K562 (cell line): ENCODE results near the gene CNTN3. TPM values are rescaled to one million over a fixed set of nuclear protein-coding genes. Genes with fewer than 3 reads are reported as not detected.

Experiments
- ATAC-seq: fragments of 200-7000 bp; cut with Tn5 transposase; 3 replicates; pipeline ENCODE4 v1.9.1; 2020; ENCODE audit warnings: moderate library complexity
- BruUV-seq: library from RNA; stranded (reverse); fragments of 400-500 nt; replicated peaks from 2 replicates; lab custom pipeline; 2021; lab: Mats Ljungman, UMichigan
- CTCF ChIA-PET: fragments of 300-600 bp; formaldehyde crosslinking; extraction: SDS; loops from one replicate; lab custom pipeline; 2021; ENCODE audit warnings: low intra/inter-chr PET ratio; lab: Yijun Ruan, JAX
- POLR2A ChIA-PET: fragments of 300-600, 350-650 bp; sonication (Branson Sonifier 250); formaldehyde crosslinking; extraction: SDS; loops from one replicate; lab custom pipeline; 2021; ENCODE audit warnings: antibody characterized with exemption, inconsistent platforms; lab: Yijun Ruan, JAX
- DNase-seq, 4 experiments: peaks; one replicate each; pipeline versions ENCODE4 v3.0.0 to v3.0.0-alpha.2; 2011 to 2018; ENCODE audit warnings: low spot score in 3 of 4, mixed read lengths in 3 of 4; ENCODE audit errors: extremely low read depth in 1 of 4
- FAIRE-seq: peaks from 2 replicates; lab custom pipeline; 2011; peaks lifted over from hg19 to GRCh38; lab: Jason Lieb, UNC
- H2AFZ ChIP-seq: 2 replicates; pipeline ENCODE4 v1.6.0; 2011; ENCODE audit warnings: low read depth, low read length, control low read depth, inconsistent platforms
- H3K27ac ChIP-seq: fragments of 200-600 bp; 3 replicates; pipeline ENCODE4 v1.8.0; 2011; ENCODE audit warnings: low read depth, mild to moderate bottlenecking, control low read depth, inconsistent platforms, low read length, moderate library complexity, mixed read lengths; ENCODE audit errors: extremely low read depth
- H3K27me3 ChIP-seq, 2 experiments: fragments of 300-600 bp in 1 of 2; 2 replicates in 1 of 2; 3 replicates in 1 of 2; pipeline versions ENCODE4 v1.6.0 to v1.8.0; 2011; ENCODE audit warnings: inconsistent platforms in 2 of 2, low read length in 2 of 2, mild to moderate bottlenecking in 1 of 2, mixed read lengths in 1 of 2, moderate library complexity in 1 of 2; ENCODE audit not compliant: control insufficient read depth in 2 of 2, insufficient read depth in 2 of 2
- H3K36me3 ChIP-seq: fragments of 300-600 bp; 3 replicates; pipeline ENCODE4 v1.8.0; 2011; ENCODE audit warnings: mild to moderate bottlenecking, low read length, inconsistent platforms; ENCODE audit not compliant: control insufficient read depth, insufficient read depth
- H3K4me1 ChIP-seq, 2 experiments: fragments of 200-600 bp in 1 of 2; replicated peaks in 1 of 2; 2 replicates in 1 of 2; 3 replicates in 1 of 2; pipeline versions ENCODE4 v1.5.1 to v1.8.0; 2011; ENCODE audit warnings: inconsistent platforms in 2 of 2, low read length in 2 of 2, mild to moderate bottlenecking in 1 of 2, mixed read lengths in 1 of 2, moderate library complexity in 1 of 2; ENCODE audit not compliant: control insufficient read depth in 2 of 2, insufficient read depth in 2 of 2
- H3K4me2 ChIP-seq: 2 replicates; pipeline ENCODE4 v1.6.1; 2011; ENCODE audit warnings: low read length, control low read depth, inconsistent platforms, mixed read lengths; ENCODE audit not compliant: insufficient read depth
- H3K4me3 ChIP-seq: fragments of 200-600 bp; sonication (generic), shearing (Covaris generic); 2 replicates; pipeline ENCODE4 v1.5.1; 2016; ENCODE audit warnings: control low read depth, inconsistent platforms
- H3K79me2 ChIP-seq: fragments of 200-600 bp; 3 replicates; pipeline ENCODE4 v1.8.0; 2011; ENCODE audit warnings: low read length, inconsistent platforms; ENCODE audit not compliant: control insufficient read depth, insufficient read depth
- H3K9ac ChIP-seq, 2 experiments: 2 replicates each; pipeline versions ENCODE4 v1.6.0 to v1.6.1; 2011; ENCODE audit warnings: low read depth in 2 of 2, low read length in 2 of 2, control low read depth in 1 of 2, inconsistent platforms in 1 of 2, mild to moderate bottlenecking in 1 of 2, mixed read lengths in 1 of 2; ENCODE audit not compliant: insufficient read depth in 1 of 2
- H3K9me1 ChIP-seq: one replicate; pipeline ENCODE4 v1.6.0; 2011; ENCODE audit warnings: inconsistent platforms, mild to moderate bottlenecking, low read length, moderate library complexity; ENCODE audit not compliant: control insufficient read depth, insufficient read depth
- H3K9me3 ChIP-seq: replicated peaks from 2 replicates; pipeline ENCODE4 v1.5.1; 2011; ENCODE audit warnings: low read depth, low read length, inconsistent platforms; ENCODE audit not compliant: control insufficient read depth, insufficient read depth
- H4K20me1 ChIP-seq: replicated peaks from 2 replicates; pipeline ENCODE4 v1.6.1; 2011; ENCODE audit warnings: low read length, inconsistent platforms, mixed read lengths; ENCODE audit not compliant: control insufficient read depth, insufficient read depth
- EGR1 ChIP-seq: fragments of 450-650 bp; conservative IDR thresholded peaks from 2 replicates; pipeline ENCODE4 v1.6.1; 2017; ENCODE audit warnings: mild to moderate bottlenecking
- HEY1 ChIP-seq: fragments of 250-450 bp; sonication (Bioruptor Pico); IDR thresholded peaks from 2 replicates; pipeline ENCODE4 v1.5.0; 2020; ENCODE audit warnings: mild to moderate bottlenecking, moderate library complexity, borderline replicate concordance
- NR4A1 ChIP-seq, 2 experiments: fragments of 250-450 bp in 1 of 2; fragments of 450-650 bp in 1 of 2; sonication (Bioruptor Pico) in 1 of 2; IDR thresholded peaks; 2 replicates each; pipeline versions ENCODE4 v1.4.0 to v1.6.1; 2016 to 2020; ENCODE audit warnings: mild to moderate bottlenecking in 2 of 2, missing compliant biosample characterization in 1 of 2, missing genetic modification characterization in 1 of 2, moderate library complexity in 1 of 2
- PRDM10 ChIP-seq: fragments of 450-650 bp; IDR thresholded peaks from 2 replicates; pipeline ENCODE4 v1.6.1; 2018; ENCODE audit not compliant: partially characterized antibody
- ZNF41 ChIP-seq: fragments of 250-450 bp; sonication (Bioruptor Pico); conservative IDR thresholded peaks from 2 replicates; pipeline ENCODE4 v1.4.0; 2020; ENCODE audit warnings: mild to moderate bottlenecking
- ZNF445 ChIP-seq: fragments of 250-450 bp; sonication (Bioruptor Pico); IDR thresholded peaks from 2 replicates; pipeline ENCODE4 v1.4.0; 2020; ENCODE audit warnings: low read depth, mild to moderate bottlenecking, moderate library complexity
- ZNF561 ChIP-seq: fragments of 450-650 bp; formaldehyde crosslinking; conservative IDR thresholded peaks from 2 replicates; pipeline ENCODE4 v1.4.0; 2020; ENCODE audit warnings: mild to moderate bottlenecking, moderate library complexity
- in situ Hi-C: fragments of 300-500 bp; cut with MboI; formaldehyde crosslinking; loops from 4 replicates; pipeline ENCODE4 v1.15.0; 2018; ENCODE audit warnings: inconsistent platforms, mixed read lengths
- intact Hi-C: fragments of 100-400 bp; cut with micrococcal nuclease; formaldehyde crosslinking; loops from 2 replicates; pipeline ENCODE4 v1.14.2; 2022
- polyA plus RNA-seq, 8 experiments: library from polyadenylated mRNA; depleted of rRNA in 4 of 8; stranded (reverse) in 5 of 8; unstranded in 3 of 8; fragments of >200 nt; fragmentation: Nextera tagmentation in 2 of 8; fragmentation: Illumina TruSeq in 1 of 8; extraction: Ambion mirVana in 2 of 8; extraction: Trizol in 1 of 8; gene quantifications; 2 replicates each; pipeline versions ENCODE4 v1.2.1 to v1.2.3, GENCODE V29; 2011 to 2014; ENCODE audit warnings: inconsistent platforms in 1 of 8, missing spikeins in 1 of 8
- total RNA-seq, 7 experiments: library from RNA; depleted of rRNA in 6 of 7; stranded (reverse); fragments of >200 nt in 6 of 7; fragmentation: Illumina TruSeq in 2 of 7; extraction: Trizol in 2 of 7; gene quantifications; 2 replicates each; pipeline versions ENCODE4 v1.2.1 to v1.2.3, GENCODE V29; 2011 to 2021; ENCODE audit warnings: low replicate concordance in 1 of 7
- TF ChIP-seq, protein P1 (sequence below): fragments of 200-600 bp; sonication (generic); IDR thresholded peaks from one replicate; pipeline ENCODE4 v1.6.1; 2012; ENCODE audit warnings: mild to moderate bottlenecking, low read depth, low read length, inconsistent platforms

Gene CNTN3
- total and polyA plus RNA-seq, 9 of the 15 experiments (the other 6 are each of a cell fraction or from before 2014, with no cell fraction given): 0.01 to 0.07 (median 0.03) TPM; not detected in 3

DNA sequence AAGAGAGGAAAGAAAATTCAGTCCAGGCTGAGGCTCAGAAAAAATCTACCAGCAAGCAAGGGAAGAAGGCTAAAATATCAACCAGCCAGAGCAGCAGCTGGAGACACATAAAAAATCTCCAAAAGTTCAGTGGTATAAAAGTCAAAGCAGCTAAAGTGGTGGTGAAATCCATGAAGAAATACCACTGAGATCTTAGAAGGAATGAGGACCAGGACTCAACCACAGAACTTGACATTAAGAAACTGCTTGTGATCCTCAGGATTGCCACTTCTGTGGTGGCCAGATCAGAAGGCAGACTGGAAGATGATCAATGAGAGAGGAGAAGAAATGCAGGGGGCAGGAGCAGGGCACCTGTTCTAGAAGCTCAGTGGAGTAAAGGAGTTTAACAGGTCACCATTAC is 22.5 kb downstream of the CNTN3 start:
- H3K79me2 ChIP-seq: no peaks in the 10 kb centered on the region
- H3K9me3 ChIP-seq: no peaks in the 10 kb centered on the region
- H3K9ac ChIP-seq: no peak overlapping the region
- ATAC-seq (no peak), DNase-seq (no peak), FAIRE-seq (no peak)
- no peaks in the 10 kb centered on the region for H3K4me1 ChIP-seq
- ChIA-PET CTCF (no interaction called here), POLR2A (no interaction called here)
- H3K36me3 ChIP-seq: no peaks in the 10 kb centered on the region
- H3K27ac ChIP-seq: no peak overlapping the region
- H2AFZ ChIP-seq: no peak overlapping the region
- in situ Hi-C loops: no loop called here
- H3K4me3 ChIP-seq: no peak overlapping the region
- H4K20me1 ChIP-seq: no peaks in the 10 kb centered on the region
- no peak overlapping the region for H3K4me2 ChIP-seq
- no peaks in the 10 kb centered on the region for H3K9me1 ChIP-seq
- H3K27me3 ChIP-seq: no peaks in the 10 kb centered on the region
- intact Hi-C loops: no loop called here
- no TSS peak for BruUV-seq
- TF ChIP-seq HEY1 (CRISPR knock-in tag): no peak
- no peak for TF ChIP-seq ZNF445
- TF ChIP-seq ZNF561: no peak
- TF ChIP-seq PRDM10: no peak
- TF ChIP-seq, protein P1, sequence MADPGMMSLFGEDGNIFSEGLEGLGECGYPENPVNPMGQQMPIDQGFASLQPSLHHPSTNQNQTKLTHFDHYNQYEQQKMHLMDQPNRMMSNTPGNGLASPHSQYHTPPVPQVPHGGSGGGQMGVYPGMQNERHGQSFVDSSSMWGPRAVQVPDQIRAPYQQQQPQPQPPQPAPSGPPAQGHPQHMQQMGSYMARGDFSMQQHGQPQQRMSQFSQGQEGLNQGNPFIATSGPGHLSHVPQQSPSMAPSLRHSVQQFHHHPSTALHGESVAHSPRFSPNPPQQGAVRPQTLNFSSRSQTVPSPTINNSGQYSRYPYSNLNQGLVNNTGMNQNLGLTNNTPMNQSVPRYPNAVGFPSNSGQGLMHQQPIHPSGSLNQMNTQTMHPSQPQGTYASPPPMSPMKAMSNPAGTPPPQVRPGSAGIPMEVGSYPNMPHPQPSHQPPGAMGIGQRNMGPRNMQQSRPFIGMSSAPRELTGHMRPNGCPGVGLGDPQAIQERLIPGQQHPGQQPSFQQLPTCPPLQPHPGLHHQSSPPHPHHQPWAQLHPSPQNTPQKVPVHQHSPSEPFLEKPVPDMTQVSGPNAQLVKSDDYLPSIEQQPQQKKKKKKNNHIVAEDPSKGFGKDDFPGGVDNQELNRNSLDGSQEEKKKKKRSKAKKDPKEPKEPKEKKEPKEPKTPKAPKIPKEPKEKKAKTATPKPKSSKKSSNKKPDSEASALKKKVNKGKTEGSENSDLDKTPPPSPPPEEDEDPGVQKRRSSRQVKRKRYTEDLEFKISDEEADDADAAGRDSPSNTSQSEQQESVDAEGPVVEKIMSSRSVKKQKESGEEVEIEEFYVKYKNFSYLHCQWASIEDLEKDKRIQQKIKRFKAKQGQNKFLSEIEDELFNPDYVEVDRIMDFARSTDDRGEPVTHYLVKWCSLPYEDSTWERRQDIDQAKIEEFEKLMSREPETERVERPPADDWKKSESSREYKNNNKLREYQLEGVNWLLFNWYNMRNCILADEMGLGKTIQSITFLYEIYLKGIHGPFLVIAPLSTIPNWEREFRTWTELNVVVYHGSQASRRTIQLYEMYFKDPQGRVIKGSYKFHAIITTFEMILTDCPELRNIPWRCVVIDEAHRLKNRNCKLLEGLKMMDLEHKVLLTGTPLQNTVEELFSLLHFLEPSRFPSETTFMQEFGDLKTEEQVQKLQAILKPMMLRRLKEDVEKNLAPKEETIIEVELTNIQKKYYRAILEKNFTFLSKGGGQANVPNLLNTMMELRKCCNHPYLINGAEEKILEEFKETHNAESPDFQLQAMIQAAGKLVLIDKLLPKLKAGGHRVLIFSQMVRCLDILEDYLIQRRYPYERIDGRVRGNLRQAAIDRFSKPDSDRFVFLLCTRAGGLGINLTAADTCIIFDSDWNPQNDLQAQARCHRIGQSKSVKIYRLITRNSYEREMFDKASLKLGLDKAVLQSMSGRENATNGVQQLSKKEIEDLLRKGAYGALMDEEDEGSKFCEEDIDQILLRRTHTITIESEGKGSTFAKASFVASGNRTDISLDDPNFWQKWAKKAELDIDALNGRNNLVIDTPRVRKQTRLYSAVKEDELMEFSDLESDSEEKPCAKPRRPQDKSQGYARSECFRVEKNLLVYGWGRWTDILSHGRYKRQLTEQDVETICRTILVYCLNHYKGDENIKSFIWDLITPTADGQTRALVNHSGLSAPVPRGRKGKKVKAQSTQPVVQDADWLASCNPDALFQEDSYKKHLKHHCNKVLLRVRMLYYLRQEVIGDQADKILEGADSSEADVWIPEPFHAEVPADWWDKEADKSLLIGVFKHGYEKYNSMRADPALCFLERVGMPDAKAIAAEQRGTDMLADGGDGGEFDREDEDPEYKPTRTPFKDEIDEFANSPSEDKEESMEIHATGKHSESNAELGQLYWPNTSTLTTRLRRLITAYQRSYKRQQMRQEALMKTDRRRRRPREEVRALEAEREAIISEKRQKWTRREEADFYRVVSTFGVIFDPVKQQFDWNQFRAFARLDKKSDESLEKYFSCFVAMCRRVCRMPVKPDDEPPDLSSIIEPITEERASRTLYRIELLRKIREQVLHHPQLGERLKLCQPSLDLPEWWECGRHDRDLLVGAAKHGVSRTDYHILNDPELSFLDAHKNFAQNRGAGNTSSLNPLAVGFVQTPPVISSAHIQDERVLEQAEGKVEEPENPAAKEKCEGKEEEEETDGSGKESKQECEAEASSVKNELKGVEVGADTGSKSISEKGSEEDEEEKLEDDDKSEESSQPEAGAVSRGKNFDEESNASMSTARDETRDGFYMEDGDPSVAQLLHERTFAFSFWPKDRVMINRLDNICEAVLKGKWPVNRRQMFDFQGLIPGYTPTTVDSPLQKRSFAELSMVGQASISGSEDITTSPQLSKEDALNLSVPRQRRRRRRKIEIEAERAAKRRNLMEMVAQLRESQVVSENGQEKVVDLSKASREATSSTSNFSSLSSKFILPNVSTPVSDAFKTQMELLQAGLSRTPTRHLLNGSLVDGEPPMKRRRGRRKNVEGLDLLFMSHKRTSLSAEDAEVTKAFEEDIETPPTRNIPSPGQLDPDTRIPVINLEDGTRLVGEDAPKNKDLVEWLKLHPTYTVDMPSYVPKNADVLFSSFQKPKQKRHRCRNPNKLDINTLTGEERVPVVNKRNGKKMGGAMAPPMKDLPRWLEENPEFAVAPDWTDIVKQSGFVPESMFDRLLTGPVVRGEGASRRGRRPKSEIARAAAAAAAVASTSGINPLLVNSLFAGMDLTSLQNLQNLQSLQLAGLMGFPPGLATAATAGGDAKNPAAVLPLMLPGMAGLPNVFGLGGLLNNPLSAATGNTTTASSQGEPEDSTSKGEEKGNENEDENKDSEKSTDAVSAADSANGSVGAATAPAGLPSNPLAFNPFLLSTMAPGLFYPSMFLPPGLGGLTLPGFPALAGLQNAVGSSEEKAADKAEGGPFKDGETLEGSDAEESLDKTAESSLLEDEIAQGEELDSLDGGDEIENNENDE: no peak
- TF ChIP-seq ZNF41 (CRISPR knock-in tag): no peak
- TF ChIP-seq EGR1: no peak
- TF ChIP-seq NR4A1 (CRISPR knock-in tag; IDR thresholded peaks at IDR 0.05): no peak
- TF ChIP-seq NR4A1 (tag; IDR thresholded peaks at IDR 0.05): no peak
